Measurements from ENCODE around the gene SH2D3A. TPM values are rescaled to one million over a fixed set of nuclear protein-coding genes. Genes with fewer than 3 reads are reported as not detected.

The SH2D3A gene
- total and polyA plus RNA-seq, 2 of the 4 experiments (the other 2 are of a cell fraction), result under 0.01 to 0.09 TPM

DNA sequence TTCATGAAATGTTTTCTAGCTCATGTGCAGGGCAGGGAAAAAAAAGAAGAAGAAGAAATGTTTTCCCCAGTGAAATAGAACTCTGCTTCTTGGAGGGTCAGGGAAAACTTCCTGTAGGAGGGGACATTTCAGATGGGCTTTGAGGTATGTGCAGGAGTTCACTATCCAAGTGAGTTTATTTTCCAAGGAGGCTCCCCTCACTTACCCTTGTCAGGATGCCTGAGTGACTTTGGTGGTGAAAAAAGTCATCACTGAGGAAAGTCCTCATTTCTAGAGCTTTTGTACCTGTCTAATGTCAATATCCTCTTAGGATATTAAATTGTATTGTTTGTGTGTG lies 46.1 kb downstream of the SH2D3A start:
- H3K4me2 ChIP-seq (ENCODE audit: low read depth, low read length), result no peak overlapping the region

More for the DNA sequence above, 46.1 kb downstream of the SH2D3A start:
- H2BK20ac ChIP-seq (ENCODE audit: low read depth, low read length), result no peak overlapping the region
- no peak overlapping the region for H2AK9ac ChIP-seq (replicated peaks; ENCODE audit: low read depth, low read length, poor library complexity)
- DNase-seq (no peak), ATAC-seq (ENCODE audit: low read depth) (no peak)
- no peaks in the 10 kb centered on the region for H3K9me1 ChIP-seq (ENCODE audit: insufficient read depth, low read length)
- H2BK5ac ChIP-seq (ENCODE audit: low read depth, low read length, poor library complexity, severe bottlenecking), result no peak overlapping the region
- H2BK15ac ChIP-seq (ENCODE audit: low read depth, low read length), result no peak overlapping the region
- no peak overlapping the region for H4K5ac ChIP-seq (ENCODE audit: low read depth, low read length)
- no peaks in the 10 kb centered on the region for H3K9me3 ChIP-seq (ENCODE audit: control insufficient read depth, insufficient read depth, low read length)
- no peak overlapping the region for H2BK120ac ChIP-seq (ENCODE audit: low read depth, low read length)
- no peak overlapping the region for H3K23ac ChIP-seq (ENCODE audit: low read depth, low read length)
- H3K18ac ChIP-seq (ENCODE audit: low read depth, low read length), result no peak overlapping the region
- in situ Hi-C loops (cut with MboI; ENCODE audit: low sequenced_read_pairs), result no loop called here
- H3K4ac ChIP-seq (ENCODE audit: low read depth, low read length), result no peak overlapping the region
- H2AFZ ChIP-seq (replicated peaks; ENCODE audit: low read length, poor library complexity), result no peak overlapping the region
- H2AK5ac ChIP-seq (ENCODE audit: low read depth, low read length), result no peak overlapping the region
- H3K27me3 ChIP-seq (ENCODE audit: control insufficient read depth, insufficient read depth, low read length), result no peaks in the 10 kb centered on the region
- no peak overlapping the region for H4K8ac ChIP-seq (ENCODE audit: low read depth in 2 of 2, low read length in 2 of 2)
- no peaks in the 10 kb centered on the region for H3K79me1 ChIP-seq (ENCODE audit: low read depth in 1 of 2, low read length in 2 of 2)
- no peak overlapping the region for H3K4me3 ChIP-seq (ENCODE audit: insufficient read depth, low read depth, low read length)
- peaks cover 4% of the 10 kb centered on the region; the same call in 1 of the 2 replicates for H3K36me3 ChIP-seq (ENCODE audit: control insufficient read depth, insufficient read depth, low read length)
- no peak overlapping the region for H4K91ac ChIP-seq (ENCODE audit: insufficient read depth, low read depth, low read length)
- no peaks in the 10 kb centered on the region for H4K20me1 ChIP-seq (ENCODE audit: insufficient read depth, low read length)
- no peak overlapping the region for H3K56ac ChIP-seq (ENCODE audit: extremely low read depth, insufficient read depth, low read length)
- TF ChIP-seq RCOR1 (IDR thresholded peaks at IDR 0.05; ENCODE audit: insufficient replicate concordance, low read length) (no peak), SMC3 (IDR thresholded peaks at IDR 0.05; ENCODE audit: low read depth, low read length) (no peak), MXI1 (IDR thresholded peaks at IDR 0.05; ENCODE audit: borderline replicate concordance, low read depth, low read length) (no peak), MAZ (IDR thresholded peaks at IDR 0.05; ENCODE audit: borderline replicate concordance, low read depth, low read length) (no peak), RAD21 (IDR thresholded peaks at IDR 0.05; ENCODE audit: low read length) (no peak), FOS (IDR thresholded peaks at IDR 0.05; ENCODE audit: low read depth, low read length) (no peak)
- TF ChIP-seq, protein P1, sequence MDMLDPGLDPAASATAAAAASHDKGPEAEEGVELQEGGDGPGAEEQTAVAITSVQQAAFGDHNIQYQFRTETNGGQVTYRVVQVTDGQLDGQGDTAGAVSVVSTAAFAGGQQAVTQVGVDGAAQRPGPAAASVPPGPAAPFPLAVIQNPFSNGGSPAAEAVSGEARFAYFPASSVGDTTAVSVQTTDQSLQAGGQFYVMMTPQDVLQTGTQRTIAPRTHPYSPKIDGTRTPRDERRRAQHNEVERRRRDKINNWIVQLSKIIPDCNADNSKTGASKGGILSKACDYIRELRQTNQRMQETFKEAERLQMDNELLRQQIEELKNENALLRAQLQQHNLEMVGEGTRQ (IDR thresholded peaks at IDR 0.05; ENCODE audit: low read depth, low read length), result no peak
- TF ChIP-seq, protein P2, sequence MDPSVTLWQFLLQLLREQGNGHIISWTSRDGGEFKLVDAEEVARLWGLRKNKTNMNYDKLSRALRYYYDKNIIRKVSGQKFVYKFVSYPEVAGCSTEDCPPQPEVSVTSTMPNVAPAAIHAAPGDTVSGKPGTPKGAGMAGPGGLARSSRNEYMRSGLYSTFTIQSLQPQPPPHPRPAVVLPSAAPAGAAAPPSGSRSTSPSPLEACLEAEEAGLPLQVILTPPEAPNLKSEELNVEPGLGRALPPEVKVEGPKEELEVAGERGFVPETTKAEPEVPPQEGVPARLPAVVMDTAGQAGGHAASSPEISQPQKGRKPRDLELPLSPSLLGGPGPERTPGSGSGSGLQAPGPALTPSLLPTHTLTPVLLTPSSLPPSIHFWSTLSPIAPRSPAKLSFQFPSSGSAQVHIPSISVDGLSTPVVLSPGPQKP (IDR thresholded peaks at IDR 0.05; ENCODE audit: borderline replicate concordance, low read depth, low read length), result no peak
- BruUV-seq (replicated peaks), result no TSS peak
- no peak overlapping the region for H3K27ac ChIP-seq (ENCODE audit: insufficient read depth, low read length)
- no peak overlapping the region for H3K9ac ChIP-seq (ENCODE audit: low read depth, low read length)
- intact Hi-C loops (cut with micrococcal nuclease), result no loop called here
- CTCF ChIA-PET, result interaction anchor here (1.1 kb wide), 1 partner anchor 16 kb away, joined by 5 read pairs; no protein-coding TSS in a partner anchor
- POLR2A ChIA-PET (ENCODE audit: unreplicated experiment), result no interaction called here
- H3K14ac ChIP-seq (replicated peaks; ENCODE audit: low read depth, low read length), result no peak overlapping the region
- peaks cover 2% of the 10 kb centered on the region; the same call in 1 of the 2 replicates for H3K4me1 ChIP-seq (ENCODE audit: control insufficient read depth, insufficient read depth, low read length)
- dilution Hi-C loops (cut with HindIII; ENCODE audit: low sequenced_read_pairs, unreplicated experiment), result no loop called here

Measured in IMR-90 (cell line).